Measurements from ENCODE around the gene HNRNPDL.
A peak's percentile ranks its signal among the peaks of the same experiment; 100 is the strongest.
"Not testable (repeated sequence)": the region's sequence is repeated elsewhere in the genome, so short reads cannot be mapped to it uniquely, and the experiment has no call there.

Gene HNRNPDL

DNA sequence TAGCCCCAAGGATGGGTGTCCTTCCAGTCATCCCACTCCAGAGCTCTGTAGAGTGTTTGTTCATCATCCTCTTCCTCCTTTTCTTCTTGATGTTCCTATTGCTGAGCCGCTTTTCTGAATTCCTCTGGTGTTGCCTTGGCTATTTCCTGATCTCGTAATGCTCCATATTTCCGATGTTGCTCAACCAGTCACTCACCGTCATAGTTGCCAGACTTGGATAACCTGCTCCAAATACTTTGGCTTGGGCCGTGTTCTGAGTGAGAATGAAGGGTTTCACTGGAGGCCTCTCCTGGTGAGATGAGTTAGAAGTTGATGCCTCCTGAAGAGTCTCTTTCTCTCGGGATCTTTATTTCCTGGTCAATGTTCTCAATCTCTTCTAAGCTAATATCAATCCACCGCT lies 28.7 kb downstream of the HNRNPDL start:
- Mint-ChIP-seq H3K4me1 (no peaks in the 10 kb centered on the region), H3K36me3 (ENCODE audit: insufficient read depth) (peaks cover 2% of the 10 kb centered on the region), H3K27me3 (peaks cover 35% of the 10 kb centered on the region), H3K4me3 (no peak overlapping the region), H3K9me3 (no peaks in the 10 kb centered on the region), H3K27ac (ENCODE audit: low read depth) (no peak overlapping the region)
- ATAC-seq (replicated peaks; ENCODE audit: extremely low read depth, poor library complexity, severe bottlenecking) (no peak), DNase-seq (ENCODE audit: low spot score in 2 of 2) (no peak)

DNA sequence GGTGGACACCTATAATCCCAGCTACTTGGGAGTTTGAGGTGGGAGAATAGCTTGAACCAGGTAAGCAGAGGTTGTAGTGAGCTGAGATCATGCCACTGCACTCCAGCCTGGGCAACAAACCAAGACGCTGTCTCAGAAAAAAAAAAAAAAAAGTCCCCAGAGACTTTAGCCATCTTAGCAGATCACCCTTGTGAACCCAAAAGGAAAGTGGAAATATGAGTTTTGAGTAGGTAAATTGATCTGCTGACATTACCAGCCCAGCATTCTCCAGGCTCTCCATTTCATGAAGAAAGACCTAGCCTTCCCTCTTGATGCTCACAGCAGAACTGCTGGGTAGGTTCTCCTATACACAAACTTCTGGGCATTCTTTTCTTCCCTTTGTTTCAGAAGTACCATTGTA lies 32.0 kb downstream of the HNRNPDL start:
- Mint-ChIP-seq H3K4me3 (no peak overlapping the region), H3K27ac (ENCODE audit: low read depth) (no peak overlapping the region), H3K27me3 (peaks cover 33% of the 10 kb centered on the region), H3K36me3 (ENCODE audit: insufficient read depth) (peaks cover 2% of the 10 kb centered on the region), H3K4me1 (no peaks in the 10 kb centered on the region), H3K9me3 (no peaks in the 10 kb centered on the region)
- ATAC-seq (replicated peaks; ENCODE audit: extremely low read depth, poor library complexity, severe bottlenecking) (no peak), DNase-seq (ENCODE audit: low spot score in 2 of 2) (no peak)

DNA sequence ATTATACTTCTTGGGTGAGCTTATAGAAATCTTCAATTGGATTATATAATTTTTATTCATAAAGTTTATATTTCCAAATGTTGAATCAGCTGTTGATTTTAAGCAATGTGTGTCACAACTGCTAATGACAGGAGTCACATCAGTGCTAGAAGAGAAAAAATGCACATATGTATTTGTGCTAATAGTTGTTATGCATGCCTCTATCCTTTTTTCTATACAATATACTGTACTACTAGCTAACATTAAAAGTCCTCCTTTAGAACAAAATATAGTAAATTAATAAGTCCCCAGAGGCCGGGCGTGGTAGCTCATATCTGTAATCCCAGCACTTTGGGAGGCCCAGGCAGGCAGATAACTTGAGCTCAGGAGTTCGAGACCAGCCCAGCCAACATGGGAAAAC lies 32.7 kb downstream of the HNRNPDL start:
- H3K36me3 Mint-ChIP-seq (ENCODE audit: insufficient read depth), result peaks cover 2% of the 10 kb centered on the region
- ATAC-seq (replicated peaks; ENCODE audit: extremely low read depth, poor library complexity, severe bottlenecking) (no peak), DNase-seq (ENCODE audit: low spot score in 2 of 2) (no peak)
- no peak overlapping the region for H3K4me3 Mint-ChIP-seq
- H3K27me3 Mint-ChIP-seq, result peaks cover 26% of the 10 kb centered on the region
- no peak overlapping the region for H3K27ac Mint-ChIP-seq (ENCODE audit: low read depth)
- H3K4me1 Mint-ChIP-seq, result no peaks in the 10 kb centered on the region
- H3K9me3 Mint-ChIP-seq, result no peaks in the 10 kb centered on the region

DNA sequence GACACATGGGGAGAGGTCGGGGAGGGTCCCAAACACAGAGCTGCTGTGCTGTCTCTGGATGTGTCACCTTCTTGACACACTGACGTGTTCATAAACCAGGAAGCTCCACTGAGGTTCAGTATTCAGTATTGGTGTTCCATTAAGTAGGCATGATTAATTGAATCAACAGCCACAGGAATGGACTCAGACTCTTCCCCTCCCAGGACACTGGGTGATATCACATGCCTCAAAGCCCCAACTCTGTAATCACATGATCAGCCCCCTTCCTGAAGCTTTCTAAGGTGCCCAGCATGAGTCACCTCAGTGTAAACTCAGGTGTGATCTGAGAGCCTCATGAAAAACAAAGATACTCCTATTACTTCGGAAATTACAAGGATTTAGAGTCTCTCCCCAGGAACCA lies 35.4 kb downstream of the HNRNPDL start:
- Mint-ChIP-seq H3K4me1 (no peaks in the 10 kb centered on the region), H3K9me3 (no peaks in the 10 kb centered on the region), H3K4me3 (no peak overlapping the region), H3K27ac (ENCODE audit: low read depth) (no peak overlapping the region), H3K27me3 (peaks cover 11% of the 10 kb centered on the region), H3K36me3 (ENCODE audit: insufficient read depth) (peaks cover 2% of the 10 kb centered on the region)
- DNase-seq (ENCODE audit: low spot score in 2 of 2) (no peak), ATAC-seq (replicated peaks; ENCODE audit: extremely low read depth, poor library complexity, severe bottlenecking) (no peak)

GRCh38 chr4:82390061-82390460 lies 40.2 kb downstream of the HNRNPDL start:
- not testable (repeated sequence) for ATAC-seq (replicated peaks; ENCODE audit: extremely low read depth, poor library complexity, severe bottlenecking); H3K36me3 Mint-ChIP-seq (ENCODE audit: insufficient read depth); H3K4me1 Mint-ChIP-seq; DNase-seq (ENCODE audit: low spot score in 2 of 2); H3K9me3 Mint-ChIP-seq; H3K27me3 Mint-ChIP-seq; H3K4me3 Mint-ChIP-seq; H3K27ac Mint-ChIP-seq (ENCODE audit: low read depth)

GRCh38 chr4:82388405-82388804 lies 41.9 kb downstream of the HNRNPDL start:
- Mint-ChIP-seq H3K36me3 (ENCODE audit: insufficient read depth) (no peaks in the 10 kb centered on the region), H3K4me3 (no peak overlapping the region), H3K27me3 (no peaks in the 10 kb centered on the region), H3K4me1 (no peaks in the 10 kb centered on the region), H3K27ac (ENCODE audit: low read depth) (no peak overlapping the region), H3K9me3 (no peaks in the 10 kb centered on the region)
- ATAC-seq (replicated peaks; ENCODE audit: extremely low read depth, poor library complexity, severe bottlenecking), result no peak
- no peak for DNase-seq (ENCODE audit: low spot score in 2 of 2)

- not testable (repeated sequence) for H3K27me3 Mint-ChIP-seq; H3K9me3 Mint-ChIP-seq; H3K27ac Mint-ChIP-seq (ENCODE audit: low read depth); H3K36me3 Mint-ChIP-seq (ENCODE audit: insufficient read depth); ATAC-seq (replicated peaks; ENCODE audit: extremely low read depth, poor library complexity, severe bottlenecking); DNase-seq (ENCODE audit: low spot score in 2 of 2); H3K4me1 Mint-ChIP-seq; H3K4me3 Mint-ChIP-seq
These were observed 44.0 kb downstream of the HNRNPDL start for GRCh38 chr4:82386312-82386711.

DNA sequence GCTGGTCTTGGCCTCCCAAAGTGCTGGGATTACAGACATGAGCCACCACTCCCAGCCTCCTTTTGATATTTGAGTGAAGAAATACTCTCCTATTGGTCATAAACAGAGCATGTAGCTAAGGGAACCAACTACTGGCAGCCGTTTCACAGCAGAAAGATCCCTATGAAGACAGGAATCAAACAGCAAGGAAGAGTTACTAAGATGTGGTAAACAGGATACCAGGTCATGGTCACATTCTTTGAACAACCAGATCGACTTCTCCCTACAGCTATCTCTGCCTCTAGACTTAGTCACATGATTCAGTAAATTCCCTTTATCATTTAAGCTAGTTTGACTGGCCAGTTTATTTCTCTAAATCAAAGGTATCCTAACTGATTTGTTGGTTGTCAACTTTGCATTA lies 47.5 kb downstream of the HNRNPDL start:
- no peak overlapping the region for H3K27ac Mint-ChIP-seq (ENCODE audit: low read depth)
- peaks cover 10% of the 10 kb centered on the region for H3K4me1 Mint-ChIP-seq
- H3K9me3 Mint-ChIP-seq, result no peaks in the 10 kb centered on the region
- H3K36me3 Mint-ChIP-seq (ENCODE audit: insufficient read depth), result peaks cover 2% of the 10 kb centered on the region
- H3K27me3 Mint-ChIP-seq, result no peaks in the 10 kb centered on the region
- H3K4me3 Mint-ChIP-seq, result no peak overlapping the region
- ATAC-seq (replicated peaks; ENCODE audit: extremely low read depth, poor library complexity, severe bottlenecking) (no peak), DNase-seq (ENCODE audit: low spot score in 2 of 2) (no peak)

- Mint-ChIP-seq H3K4me1 (peaks cover 13% of the 10 kb centered on the region), H3K27me3 (no peaks in the 10 kb centered on the region), H3K4me3 (no peak overlapping the region), H3K36me3 (ENCODE audit: insufficient read depth) (peaks cover 2% of the 10 kb centered on the region), H3K27ac (ENCODE audit: low read depth) (no peak overlapping the region), H3K9me3 (no peaks in the 10 kb centered on the region)
- DNase-seq (ENCODE audit: low spot score in 2 of 2), result no peak
- no peak for ATAC-seq (replicated peaks; ENCODE audit: extremely low read depth, poor library complexity, severe bottlenecking)
These were observed 48.5 kb downstream of the HNRNPDL start for GRCh38 chr4:82381661-82382296.

- no peak for ATAC-seq (replicated peaks; ENCODE audit: extremely low read depth, poor library complexity, severe bottlenecking)
- no peak for DNase-seq (ENCODE audit: low spot score in 2 of 2)
- Mint-ChIP-seq H3K27ac (ENCODE audit: low read depth) (no peak overlapping the region), H3K9me3 (no peaks in the 10 kb centered on the region), H3K4me1 (peaks cover 18% of the 10 kb centered on the region), H3K4me3 (no peak overlapping the region), H3K27me3 (no peaks in the 10 kb centered on the region), H3K36me3 (ENCODE audit: insufficient read depth) (peaks cover 2% of the 10 kb centered on the region)
These were observed 49.0 kb downstream of the HNRNPDL start for GRCh38 chr4:82381235-82381634.

- Mint-ChIP-seq H3K4me3 (no peak overlapping the region), H3K4me1 (peaks cover 22% of the 10 kb centered on the region), H3K36me3 (ENCODE audit: insufficient read depth) (peaks cover 2% of the 10 kb centered on the region), H3K27ac (ENCODE audit: low read depth) (no peak overlapping the region), H3K27me3 (no peaks in the 10 kb centered on the region), H3K9me3 (no peaks in the 10 kb centered on the region)
- DNase-seq (ENCODE audit: low spot score in 2 of 2) (no peak), ATAC-seq (replicated peaks; ENCODE audit: extremely low read depth, poor library complexity, severe bottlenecking) (no peak)
These were observed 49.4 kb downstream of the HNRNPDL start for GRCh38 chr4:82380831-82381230.

- no peak for DNase-seq (ENCODE audit: low spot score in 2 of 2)
- peaks cover 25% of the 10 kb centered on the region for H3K4me1 Mint-ChIP-seq
- H3K9me3 Mint-ChIP-seq, result no peaks in the 10 kb centered on the region
- no peak overlapping the region for H3K4me3 Mint-ChIP-seq
- no peak overlapping the region for H3K27ac Mint-ChIP-seq (ENCODE audit: low read depth)
- peaks cover 2% of the 10 kb centered on the region for H3K36me3 Mint-ChIP-seq (ENCODE audit: insufficient read depth)
- ATAC-seq (replicated peaks; ENCODE audit: extremely low read depth, poor library complexity, severe bottlenecking), result no peak
- no peaks in the 10 kb centered on the region for H3K27me3 Mint-ChIP-seq
These were observed 49.9 kb downstream of the HNRNPDL start for GRCh38 chr4:82380344-82380743.

- Mint-ChIP-seq H3K4me1 (peaks cover 49% of the 10 kb centered on the region), H3K9me3 (no peaks in the 10 kb centered on the region), H3K36me3 (ENCODE audit: insufficient read depth) (peaks cover 33% of the 10 kb centered on the region), H3K27me3 (no peaks in the 10 kb centered on the region), H3K4me3 (peak overlapping the region; percentile 93), H3K27ac (ENCODE audit: low read depth) (no peak overlapping the region)
- no peak for DNase-seq (ENCODE audit: low spot score in 2 of 2)
- no peak for ATAC-seq (replicated peaks; ENCODE audit: extremely low read depth, poor library complexity, severe bottlenecking)
These were observed 54.2 kb downstream of the HNRNPDL start for GRCh38 chr4:82376109-82376508.
